DMS79 (cell line): ENCODE measurements around the gene C2orf49.
A peak's percentile ranks its signal among the peaks of the same experiment; 100 is the strongest.

Source experiments
- DNase-seq: peaks from one replicate; lab custom pipeline; 2025; lab: John Stamatoyannopoulos, UW

C2orf49 gene

DNA sequence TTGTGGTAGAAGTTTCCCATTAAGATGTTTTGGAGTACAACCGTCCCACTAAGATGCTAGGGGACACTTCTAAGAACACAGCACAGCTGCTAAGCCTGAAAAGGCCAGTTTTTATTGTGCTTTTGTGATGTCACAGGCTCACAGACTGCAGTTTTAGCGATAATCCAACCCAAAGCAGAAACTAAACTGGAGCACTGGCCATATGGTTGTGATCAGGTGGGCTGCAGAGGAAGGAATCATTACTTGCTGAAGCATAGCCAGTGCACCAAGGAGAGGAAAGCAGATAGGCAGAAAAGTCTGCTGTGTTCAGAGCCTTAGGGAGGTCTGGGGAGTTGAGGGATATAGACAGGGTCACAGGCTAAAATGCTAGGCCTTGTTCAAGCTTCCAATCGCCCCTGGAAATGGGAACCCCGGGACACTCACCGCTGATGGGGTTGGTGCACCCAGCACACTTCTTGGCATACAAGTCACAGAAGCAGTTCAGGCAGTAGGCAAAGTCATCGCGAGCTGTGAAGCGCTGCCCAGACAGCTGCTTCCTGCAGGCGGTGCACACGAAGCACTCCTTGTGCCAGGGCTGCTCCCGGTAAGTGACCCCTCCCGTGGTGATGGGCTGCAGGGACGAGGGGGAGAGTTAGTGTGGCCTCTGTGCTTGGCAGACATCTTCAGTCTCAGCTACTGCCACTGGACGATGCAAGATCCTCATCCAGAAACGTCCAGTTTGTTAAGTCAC is 25.7 kb downstream of the C2orf49 start:
- no peak for DNase-seq

- DNase-seq: no peak
Observed at GRCh38 chr2:105364436-105365139, 27.2 kb downstream of the C2orf49 start.

DNA sequence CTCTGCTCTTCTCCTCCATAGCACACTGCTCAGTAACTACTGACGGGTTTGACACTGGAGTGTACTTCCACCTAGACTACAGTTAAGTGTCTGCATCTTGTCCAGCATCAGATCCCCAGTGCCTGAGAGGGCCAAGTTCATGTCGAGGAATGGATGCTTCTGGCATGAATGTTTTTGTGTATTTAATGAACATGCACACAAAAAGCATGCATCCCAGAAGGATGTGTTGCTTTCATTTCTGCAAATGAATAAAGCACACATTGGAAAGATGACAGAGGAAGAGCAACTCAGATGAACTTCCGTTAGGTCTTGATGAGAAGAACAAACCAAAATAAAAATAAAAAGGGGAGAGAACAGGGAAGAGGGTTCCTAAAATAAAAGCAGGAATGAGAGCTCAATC is 27.9 kb downstream of the C2orf49 start:
- no peak for DNase-seq

DNA sequence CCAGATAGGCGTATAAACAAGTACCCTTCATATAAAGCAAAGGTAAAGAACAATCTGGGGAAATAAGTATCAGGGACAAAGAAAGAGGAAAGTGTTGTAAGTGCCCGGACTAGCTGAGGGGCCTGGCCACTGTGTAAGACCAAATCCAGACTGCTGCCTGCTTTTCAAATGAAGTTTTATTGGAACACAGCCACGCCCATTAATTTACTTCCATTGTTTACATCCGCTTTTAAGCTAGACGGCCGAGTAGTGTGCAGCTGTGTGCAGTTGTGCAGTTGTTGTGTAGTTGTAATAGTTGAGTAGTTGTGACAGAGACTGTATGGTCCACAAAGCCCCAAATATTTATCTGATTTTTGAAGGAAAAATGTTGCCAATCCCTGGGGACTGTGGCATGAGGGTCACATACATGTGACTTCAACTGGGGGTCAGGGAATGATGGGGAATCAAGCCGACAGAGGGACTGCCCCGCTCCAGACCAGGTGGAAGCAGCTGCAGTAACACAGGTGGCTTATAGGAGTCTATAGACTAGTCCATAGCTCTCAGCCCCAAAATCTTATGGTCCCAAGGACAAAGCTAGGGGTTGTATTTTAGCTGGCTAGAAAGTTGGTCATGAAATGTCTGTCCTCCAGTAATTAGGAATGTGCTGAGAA is 31.5 kb downstream of the C2orf49 start:
- DNase-seq: no peak

- peak; percentile 44 for DNase-seq
Observed at GRCh38 chr2:105369777-105370690, 32.7 kb downstream of the C2orf49 start.

DNA sequence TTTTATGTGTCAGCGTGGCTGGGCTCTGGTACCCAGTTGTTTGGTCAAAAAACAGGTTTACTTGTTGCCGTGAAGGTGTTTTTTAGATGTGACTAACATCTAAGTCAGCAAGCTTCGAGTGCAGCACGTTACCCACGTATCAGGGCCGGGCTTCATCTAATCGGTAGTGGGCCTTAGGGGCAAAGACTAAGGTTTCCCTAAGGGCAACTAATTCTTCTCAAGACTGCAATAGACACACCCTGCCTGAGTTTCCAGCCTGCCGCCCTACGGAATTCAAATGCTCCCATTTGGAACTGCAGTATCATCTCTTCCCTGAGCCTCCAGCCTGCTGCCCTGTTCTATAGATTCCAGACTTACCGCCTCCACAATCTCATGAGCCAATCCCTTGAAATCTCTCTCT is 33.8 kb downstream of the C2orf49 start:
- DNase-seq: no peak

GRCh38 chr2:105371810-105372209 is 34.5 kb downstream of the C2orf49 start:
- DNase-seq: no peak

DNA sequence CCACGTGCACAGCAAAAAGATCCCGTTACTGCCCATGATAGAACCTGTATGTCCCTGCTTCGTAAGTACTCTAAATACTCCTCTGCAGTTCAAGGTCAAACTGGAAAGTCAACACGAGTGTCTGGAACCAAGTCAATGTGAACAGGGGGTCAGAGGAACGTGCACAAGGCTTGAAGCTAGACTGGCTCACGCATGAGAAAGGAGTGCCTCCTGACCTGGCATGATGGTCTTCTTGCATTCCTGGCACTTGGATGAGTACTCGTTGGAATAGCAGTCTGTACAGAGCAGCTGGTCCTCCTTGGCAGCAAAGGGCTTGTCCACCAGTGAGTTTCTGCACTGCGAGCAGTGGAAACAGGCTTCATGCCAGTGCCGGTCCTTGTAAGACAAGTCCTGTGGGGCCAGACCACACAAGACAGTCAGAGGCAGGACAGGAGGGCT is 36.0 kb downstream of the C2orf49 start:
- no peak for DNase-seq

DNA sequence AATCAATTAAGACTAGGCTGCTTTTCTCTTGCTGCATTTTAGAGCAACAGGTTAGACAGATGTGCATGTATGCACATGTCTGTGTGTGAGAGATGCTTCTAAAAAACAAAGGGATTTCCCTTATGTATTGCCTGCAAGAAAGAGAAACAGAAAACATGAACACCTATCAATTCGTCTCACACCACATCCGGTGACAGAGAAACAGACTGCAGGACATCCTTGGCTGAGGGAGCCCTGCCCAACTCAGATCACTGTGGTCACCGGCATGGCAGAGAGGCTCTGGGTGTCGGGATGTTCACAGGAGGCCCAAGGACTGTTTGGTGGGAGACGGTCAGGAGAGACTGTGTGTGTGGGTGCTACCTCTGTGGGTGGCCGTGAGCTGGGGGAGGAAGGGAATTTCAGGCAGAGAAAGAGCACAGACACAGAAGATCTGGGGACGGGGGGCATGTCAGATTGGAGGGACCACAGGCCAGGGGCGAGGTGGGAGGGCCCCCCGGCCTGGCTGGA is 36.6 kb downstream of the C2orf49 start:
- no peak for DNase-seq

DNA sequence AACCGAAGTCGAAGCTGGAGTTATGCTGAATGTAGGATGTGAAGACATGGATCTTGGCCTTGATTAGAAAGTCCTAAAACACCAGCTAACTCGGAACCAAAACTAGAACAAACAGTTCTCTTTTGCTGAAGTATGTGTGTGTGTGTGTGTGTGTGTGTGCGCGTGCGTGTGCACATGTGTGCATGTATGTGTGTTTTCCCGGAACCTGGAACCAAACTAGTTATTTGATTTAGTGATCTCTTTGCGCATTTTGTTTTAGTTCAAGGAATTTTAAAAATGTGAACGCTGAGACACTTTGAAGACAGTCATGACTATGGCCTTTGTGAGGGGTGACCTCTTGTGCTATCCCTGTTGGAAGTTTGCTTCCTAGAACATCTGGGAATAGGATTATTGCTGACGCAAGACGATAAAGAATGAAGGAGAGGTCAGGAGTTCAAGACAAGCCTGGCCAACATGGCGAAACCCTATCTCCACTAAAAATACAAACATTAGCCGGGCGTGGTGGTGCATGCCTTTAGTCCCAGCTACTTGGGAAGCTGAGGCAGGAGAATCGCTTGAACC is 37.7 kb downstream of the C2orf49 start:
- DNase-seq: no peak

DNA sequence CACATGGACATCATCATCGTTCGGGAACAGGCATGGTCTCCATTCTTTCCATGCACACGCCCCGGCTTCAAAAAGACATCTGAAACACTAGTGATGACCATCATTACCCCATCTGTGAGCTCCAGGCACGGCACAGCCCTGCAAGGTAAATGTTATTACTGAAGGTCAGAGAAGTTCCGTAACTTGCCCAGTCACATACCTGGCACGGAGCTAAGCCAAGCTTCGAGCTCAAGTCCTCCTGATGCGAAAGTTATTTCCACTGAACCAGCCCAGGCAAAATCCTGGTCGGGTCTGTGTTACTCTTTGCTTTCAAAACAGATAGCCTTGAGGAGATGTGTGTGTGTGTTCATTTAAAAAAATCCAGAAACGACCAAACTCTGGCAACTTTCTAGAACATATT is 38.7 kb downstream of the C2orf49 start:
- no peak for DNase-seq

GRCh38 chr2:105376789-105377240 is 39.5 kb downstream of the C2orf49 start:
- DNase-seq: no peak

DNA sequence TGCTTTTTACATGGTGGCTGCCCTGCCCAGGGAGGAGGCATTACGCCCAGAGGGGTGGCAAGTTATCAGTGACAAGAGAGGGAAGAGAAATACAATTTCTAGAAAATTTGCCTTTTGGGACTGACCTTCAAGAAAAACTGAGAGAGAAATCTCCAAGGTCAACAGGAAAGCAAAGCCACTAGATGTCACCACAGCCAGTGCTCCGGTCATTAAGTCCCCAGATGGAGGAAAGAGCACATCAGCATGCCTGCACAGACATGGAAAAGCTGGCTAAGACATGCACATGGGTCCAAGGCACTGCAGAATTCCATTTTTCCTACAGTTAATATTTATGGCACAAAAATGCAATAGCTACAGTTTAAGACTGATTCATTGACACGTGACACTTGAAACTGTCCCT is 40.5 kb downstream of the C2orf49 start:
- no peak for DNase-seq

GRCh38 chr2:105378276-105378840 is 41.0 kb downstream of the C2orf49 start:
- no peak for DNase-seq

DNA sequence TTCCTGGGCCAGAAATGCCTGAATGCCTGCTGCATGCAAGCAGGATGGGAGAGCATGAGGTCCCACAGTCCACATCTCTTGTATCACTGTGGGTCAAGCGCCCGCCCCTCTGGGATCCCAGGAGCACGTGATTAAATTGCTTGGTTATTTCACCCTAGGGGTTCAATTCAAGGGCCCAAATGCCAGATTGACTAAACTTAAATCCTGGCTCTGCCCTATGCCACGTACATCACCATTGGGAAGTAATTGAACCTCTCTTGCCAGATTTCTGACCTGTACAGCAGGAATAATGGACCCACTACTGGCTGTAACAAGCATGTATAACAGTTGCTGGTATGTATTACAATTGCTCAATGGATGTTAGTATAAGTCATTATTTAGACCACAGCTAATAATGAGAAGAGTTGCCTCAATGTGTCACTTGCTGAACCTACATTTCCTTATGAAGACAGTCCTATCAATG is 41.6 kb downstream of the C2orf49 start:
- DNase-seq: no peak

- DNase-seq: no peak
Observed at GRCh38 chr2:105379741-105380186, 42.4 kb downstream of the C2orf49 start.

DNA sequence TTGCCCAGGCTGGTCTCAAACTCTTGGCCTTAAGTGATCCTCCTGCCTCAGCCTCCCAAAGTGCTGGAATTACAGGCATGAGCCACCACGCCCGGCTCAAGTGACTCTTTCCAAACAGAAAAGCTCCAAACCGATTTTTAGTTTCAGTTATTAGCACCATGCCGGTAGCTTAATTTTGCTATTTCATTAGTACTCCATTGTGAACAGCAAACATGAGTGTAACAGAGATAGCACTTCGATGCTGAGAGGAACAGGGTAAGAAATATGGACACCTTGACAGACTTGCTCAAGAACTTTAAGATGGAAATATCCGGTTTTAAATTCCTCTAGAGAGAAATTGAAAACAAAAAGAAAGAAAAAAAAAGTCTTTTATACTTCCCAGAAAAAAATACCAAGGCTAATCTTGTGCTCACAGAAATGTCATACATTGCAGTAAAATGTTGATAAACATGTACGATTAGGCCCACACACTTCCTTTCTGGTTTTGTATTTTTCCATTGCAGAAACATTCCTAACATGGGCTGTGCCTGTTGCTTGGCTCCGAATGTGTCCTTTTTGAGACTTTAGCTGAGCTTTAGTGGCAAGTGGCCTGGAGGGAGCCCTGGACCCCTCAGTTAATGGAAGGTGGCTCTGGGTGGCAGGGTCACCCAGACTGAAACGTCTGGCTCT is 43.2 kb downstream of the C2orf49 start:
- DNase-seq: no peak

DNA sequence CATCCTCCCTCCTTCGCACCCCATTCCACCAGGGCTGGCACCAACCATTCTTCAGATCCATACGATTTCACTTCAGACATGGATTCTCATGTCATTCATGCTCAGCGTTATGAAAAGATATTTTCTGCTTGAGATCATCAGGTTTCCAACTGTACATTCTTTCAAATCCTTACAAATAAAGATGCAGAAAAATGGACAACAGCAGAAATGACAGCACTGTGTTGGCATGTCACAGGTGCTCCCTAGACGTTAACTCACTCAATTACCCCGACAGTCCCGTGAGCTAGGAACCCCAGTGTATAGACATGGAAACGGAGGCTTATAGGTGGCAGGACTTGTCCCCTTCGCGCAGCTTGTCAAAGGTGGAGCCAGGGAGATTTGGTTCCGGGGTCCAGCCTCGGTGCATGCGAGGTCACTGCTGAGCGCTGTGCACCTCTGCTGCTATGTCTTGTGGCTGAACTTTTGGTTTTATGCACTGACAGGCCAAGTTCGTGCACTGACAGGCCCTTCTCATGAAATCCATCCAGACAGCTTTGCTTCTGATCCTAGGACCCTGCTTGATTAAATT is 43.8 kb downstream of the C2orf49 start:
- no peak for DNase-seq

- no peak for DNase-seq
Observed at GRCh38 chr2:105382177-105382576, 44.8 kb downstream of the C2orf49 start.
